ENCODE measurements around the gene STRBP.

Gene STRBP

GRCh38 chr9:123174887-123175518 is 93.4 kb downstream of the STRBP start:
- TF ChIP-seq, protein P1, sequence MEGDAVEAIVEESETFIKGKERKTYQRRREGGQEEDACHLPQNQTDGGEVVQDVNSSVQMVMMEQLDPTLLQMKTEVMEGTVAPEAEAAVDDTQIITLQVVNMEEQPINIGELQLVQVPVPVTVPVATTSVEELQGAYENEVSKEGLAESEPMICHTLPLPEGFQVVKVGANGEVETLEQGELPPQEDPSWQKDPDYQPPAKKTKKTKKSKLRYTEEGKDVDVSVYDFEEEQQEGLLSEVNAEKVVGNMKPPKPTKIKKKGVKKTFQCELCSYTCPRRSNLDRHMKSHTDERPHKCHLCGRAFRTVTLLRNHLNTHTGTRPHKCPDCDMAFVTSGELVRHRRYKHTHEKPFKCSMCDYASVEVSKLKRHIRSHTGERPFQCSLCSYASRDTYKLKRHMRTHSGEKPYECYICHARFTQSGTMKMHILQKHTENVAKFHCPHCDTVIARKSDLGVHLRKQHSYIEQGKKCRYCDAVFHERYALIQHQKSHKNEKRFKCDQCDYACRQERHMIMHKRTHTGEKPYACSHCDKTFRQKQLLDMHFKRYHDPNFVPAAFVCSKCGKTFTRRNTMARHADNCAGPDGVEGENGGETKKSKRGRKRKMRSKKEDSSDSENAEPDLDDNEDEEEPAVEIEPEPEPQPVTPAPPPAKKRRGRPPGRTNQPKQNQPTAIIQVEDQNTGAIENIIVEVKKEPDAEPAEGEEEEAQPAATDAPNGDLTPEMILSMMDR (IDR thresholded peaks at IDR 0.05; ENCODE audit: extremely low read depth, missing control alignments): no peak
- DNase-seq (ENCODE audit: low spot score): peak; percentile 55

DNA sequence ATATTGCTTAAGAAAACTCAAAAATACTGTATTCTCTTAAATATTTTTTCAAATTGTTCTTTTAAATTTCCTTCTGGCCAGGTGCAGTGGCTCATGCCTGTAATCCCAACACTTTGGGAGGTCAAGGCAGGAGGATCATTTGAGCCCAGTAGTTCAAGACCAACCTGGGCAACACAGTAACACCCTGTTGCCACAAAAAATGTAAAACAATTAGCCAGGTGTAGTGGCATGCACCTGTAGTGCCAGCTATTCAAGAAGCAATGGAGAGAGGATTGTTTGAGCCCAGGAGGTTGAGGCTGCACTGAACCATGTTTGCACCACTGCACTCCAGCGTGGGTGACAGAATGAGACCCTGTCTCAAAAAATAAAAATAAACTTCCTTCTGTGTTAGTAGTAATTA is 94.3 kb downstream of the STRBP start:
- TF ChIP-seq, protein P1 (IDR thresholded peaks at IDR 0.05; ENCODE audit: extremely low read depth, missing control alignments): no peak

GRCh38 chr9:123169926-123170325 is 98.5 kb downstream of the STRBP start:
- TF ChIP-seq, protein P1 (IDR thresholded peaks at IDR 0.05; ENCODE audit: extremely low read depth, missing control alignments): no peak
- DNase-seq (ENCODE audit: low spot score): peak; percentile 5

More for the DNA sequence above, 94.3 kb downstream of the STRBP start:
- DNase-seq (ENCODE audit: low spot score): no peak

DNA sequence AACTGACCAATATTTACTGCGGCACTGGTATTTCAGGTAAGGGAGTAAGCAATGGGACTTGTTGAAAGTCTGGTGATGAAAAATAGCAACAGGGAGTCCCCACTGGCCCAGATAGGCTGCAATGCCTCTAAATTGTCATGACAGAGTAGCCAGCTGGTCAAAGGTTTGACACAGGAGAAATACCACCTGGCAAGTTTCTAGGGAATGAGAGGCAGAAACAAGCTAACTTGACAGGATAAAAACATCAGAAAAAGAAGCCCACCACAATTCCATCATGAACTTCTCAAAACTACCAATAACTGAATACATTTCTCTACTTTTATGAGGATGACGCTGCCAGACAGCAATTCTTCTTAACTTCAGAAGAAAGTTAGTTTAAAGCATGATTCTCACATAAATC is 99.8 kb downstream of the STRBP start:
- no peak for DNase-seq (ENCODE audit: low spot score)
- TF ChIP-seq, protein P1 (IDR thresholded peaks at IDR 0.05; ENCODE audit: extremely low read depth, missing control alignments): no peak

- TF ChIP-seq, protein P1 (IDR thresholded peaks at IDR 0.05; ENCODE audit: extremely low read depth, missing control alignments): no peak
- no peak for DNase-seq (ENCODE audit: low spot score)
Measured at GRCh38 chr9:123167474-123167873, 100.9 kb downstream of the STRBP start.

DNA sequence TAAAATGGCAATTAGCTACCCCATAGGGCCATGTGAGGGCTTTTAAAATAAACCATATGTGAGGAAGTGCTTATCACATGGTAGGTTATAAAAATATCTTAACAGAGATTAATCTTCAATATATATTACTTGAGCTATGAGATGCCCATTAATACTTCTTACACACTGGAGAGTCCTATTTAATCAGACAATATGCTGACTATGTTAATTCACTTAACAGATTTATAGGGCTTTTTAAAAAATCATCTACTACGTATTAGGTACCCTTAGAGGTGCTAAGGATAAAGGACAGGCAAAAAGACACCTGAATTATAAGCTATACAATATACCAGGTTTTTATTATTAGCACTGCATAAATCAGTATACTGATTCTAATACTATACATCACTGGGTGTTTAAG is 102.6 kb downstream of the STRBP start:
- TF ChIP-seq, protein P1 (IDR thresholded peaks at IDR 0.05; ENCODE audit: extremely low read depth, missing control alignments): no peak
- no peak for DNase-seq (ENCODE audit: low spot score)

GRCh38 chr9:123164285-123164684 is 104.1 kb downstream of the STRBP start:
- no peak for DNase-seq (ENCODE audit: low spot score)

More at GRCh38 chr9:123164285-123164684, 104.1 kb downstream of the STRBP start:
- TF ChIP-seq, protein P1 (IDR thresholded peaks at IDR 0.05; ENCODE audit: extremely low read depth, missing control alignments): no peak

All from GM20000 (cell line).